ENCODE results near the gene KLF13. TPM values are rescaled to one million over a fixed set of nuclear protein-coding genes. Genes with fewer than 3 reads are reported as not detected.

The KLF13 gene
- total and polyA plus RNA-seq, 2 donors (not counting 1 experiment from before 2014, with no cell fraction given): 39.6 to 42.9 TPM

DNA sequence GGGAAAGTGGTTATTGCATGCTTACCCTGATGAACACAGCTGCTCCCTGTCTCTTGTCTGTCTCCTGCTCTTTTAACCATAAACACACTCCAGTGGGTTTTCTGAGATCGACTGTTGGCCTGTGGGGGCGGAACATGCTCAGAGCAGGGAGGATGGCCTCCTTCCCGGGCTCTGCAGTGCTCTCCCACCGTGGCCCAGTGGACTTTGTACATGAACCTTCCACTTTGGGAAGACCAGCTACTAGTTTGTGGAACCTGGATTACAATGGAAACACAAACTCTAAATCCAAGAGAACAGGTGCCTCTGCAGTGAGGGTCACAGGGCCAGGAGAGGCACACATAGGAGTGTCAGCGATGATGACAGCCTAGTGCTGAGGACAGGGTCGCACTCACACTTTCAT, 56.5 kb downstream of the KLF13 start:
- Histone ChIP-seq H3K27me3 (ENCODE audit: control insufficient read depth, insufficient read depth, low read length) (no peaks in the 10 kb centered on the region), H3K79me2 (ENCODE audit: control insufficient read depth, insufficient read depth, low read length) (no peaks in the 10 kb centered on the region), H3K9ac (ENCODE audit: insufficient read depth, low read length) (no peak overlapping the region), H3K9me3 (ENCODE audit: control insufficient read depth, insufficient read depth, low read depth, low read length) (no peaks in the 10 kb centered on the region), H3K27ac (ENCODE audit: insufficient read depth, low read length) (no peak overlapping the region), H3K4me2 (ENCODE audit: extremely low read depth, insufficient read depth, low read length) (no peak overlapping the region), H3K4me1 (ENCODE audit: control insufficient read depth, extremely low read depth, insufficient read depth, low read length) (peaks cover 5% of the 10 kb centered on the region), H3K4me3 (replicated peaks in 1 of 4; ENCODE audit: control extremely low read depth in 1 of 4, insufficient read depth in 1 of 4, low read depth in 3 of 4, low read length in 4 of 4) (no peak overlapping the region), H2AFZ (ENCODE audit: low read length) (no peak overlapping the region), H4K20me1 (ENCODE audit: control insufficient read depth, extremely low read depth, insufficient read depth, low read length) (no peaks in the 10 kb centered on the region), H3K36me3 (ENCODE audit: control insufficient read depth, insufficient read depth, low read length) (no peaks in the 10 kb centered on the region)
- TF ChIP-seq, protein P1, sequence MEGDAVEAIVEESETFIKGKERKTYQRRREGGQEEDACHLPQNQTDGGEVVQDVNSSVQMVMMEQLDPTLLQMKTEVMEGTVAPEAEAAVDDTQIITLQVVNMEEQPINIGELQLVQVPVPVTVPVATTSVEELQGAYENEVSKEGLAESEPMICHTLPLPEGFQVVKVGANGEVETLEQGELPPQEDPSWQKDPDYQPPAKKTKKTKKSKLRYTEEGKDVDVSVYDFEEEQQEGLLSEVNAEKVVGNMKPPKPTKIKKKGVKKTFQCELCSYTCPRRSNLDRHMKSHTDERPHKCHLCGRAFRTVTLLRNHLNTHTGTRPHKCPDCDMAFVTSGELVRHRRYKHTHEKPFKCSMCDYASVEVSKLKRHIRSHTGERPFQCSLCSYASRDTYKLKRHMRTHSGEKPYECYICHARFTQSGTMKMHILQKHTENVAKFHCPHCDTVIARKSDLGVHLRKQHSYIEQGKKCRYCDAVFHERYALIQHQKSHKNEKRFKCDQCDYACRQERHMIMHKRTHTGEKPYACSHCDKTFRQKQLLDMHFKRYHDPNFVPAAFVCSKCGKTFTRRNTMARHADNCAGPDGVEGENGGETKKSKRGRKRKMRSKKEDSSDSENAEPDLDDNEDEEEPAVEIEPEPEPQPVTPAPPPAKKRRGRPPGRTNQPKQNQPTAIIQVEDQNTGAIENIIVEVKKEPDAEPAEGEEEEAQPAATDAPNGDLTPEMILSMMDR (conservative IDR thresholded peaks at IDR 0.05 in 1 of 2, IDR thresholded peaks at IDR 0.05 in 1 of 2; ENCODE audit: low read depth in 1 of 2, low read length in 2 of 2): no peak
- TF ChIP-seq EZH2 (IDR thresholded peaks at IDR 0.05; ENCODE audit: low read length, missing control alignments): no peak
- DNase-seq (ENCODE audit: low read depth in 2 of 2): no peak

DNA sequence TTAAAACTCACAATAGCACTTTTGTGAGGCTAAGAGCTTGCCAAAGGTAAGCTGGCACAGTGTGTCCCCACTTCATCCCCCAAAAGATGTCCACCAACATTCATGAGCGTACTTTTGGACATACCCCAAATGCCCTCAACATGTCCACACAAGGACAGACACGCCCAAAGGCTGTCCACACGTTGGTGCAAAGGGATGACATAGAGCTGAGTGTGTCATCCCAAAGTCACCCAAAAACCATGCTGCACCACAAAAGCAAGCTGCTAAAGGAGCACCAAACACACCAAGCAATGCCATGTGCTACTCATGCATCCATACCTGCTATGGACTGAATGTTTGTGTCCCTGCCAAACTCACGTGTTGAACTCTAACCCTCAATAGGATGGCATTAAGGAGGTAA, 57.9 kb downstream of the KLF13 start:
- no peak overlapping the region for H2AFZ ChIP-seq (ENCODE audit: low read length)
- no peaks in the 10 kb centered on the region for H3K9me3 ChIP-seq (ENCODE audit: control insufficient read depth, insufficient read depth, low read depth, low read length)
- no peak overlapping the region for H3K27ac ChIP-seq (ENCODE audit: insufficient read depth, low read length)
- no peaks in the 10 kb centered on the region for H3K36me3 ChIP-seq (ENCODE audit: control insufficient read depth, insufficient read depth, low read length)
- H3K27me3 ChIP-seq (ENCODE audit: control insufficient read depth, insufficient read depth, low read length): no peaks in the 10 kb centered on the region
- no peaks in the 10 kb centered on the region for H3K79me2 ChIP-seq (ENCODE audit: control insufficient read depth, insufficient read depth, low read length)
- no peaks in the 10 kb centered on the region for H4K20me1 ChIP-seq (ENCODE audit: control insufficient read depth, extremely low read depth, insufficient read depth, low read length)
- no peak overlapping the region for H3K4me2 ChIP-seq (ENCODE audit: extremely low read depth, insufficient read depth, low read length)
- peaks cover 5% of the 10 kb centered on the region for H3K4me1 ChIP-seq (ENCODE audit: control insufficient read depth, extremely low read depth, insufficient read depth, low read length)
- TF ChIP-seq, protein P1 (conservative IDR thresholded peaks at IDR 0.05 in 1 of 2, IDR thresholded peaks at IDR 0.05 in 1 of 2; ENCODE audit: low read depth in 1 of 2, low read length in 2 of 2): no peak
- TF ChIP-seq EZH2 (IDR thresholded peaks at IDR 0.05; ENCODE audit: low read length, missing control alignments): no peak
- no peak overlapping the region for H3K4me3 ChIP-seq (replicated peaks in 1 of 4; ENCODE audit: control extremely low read depth in 1 of 4, insufficient read depth in 1 of 4, low read depth in 3 of 4, low read length in 4 of 4)
- H3K9ac ChIP-seq (ENCODE audit: insufficient read depth, low read length): no peak overlapping the region
- DNase-seq (ENCODE audit: low read depth in 2 of 2): no peak

DNA sequence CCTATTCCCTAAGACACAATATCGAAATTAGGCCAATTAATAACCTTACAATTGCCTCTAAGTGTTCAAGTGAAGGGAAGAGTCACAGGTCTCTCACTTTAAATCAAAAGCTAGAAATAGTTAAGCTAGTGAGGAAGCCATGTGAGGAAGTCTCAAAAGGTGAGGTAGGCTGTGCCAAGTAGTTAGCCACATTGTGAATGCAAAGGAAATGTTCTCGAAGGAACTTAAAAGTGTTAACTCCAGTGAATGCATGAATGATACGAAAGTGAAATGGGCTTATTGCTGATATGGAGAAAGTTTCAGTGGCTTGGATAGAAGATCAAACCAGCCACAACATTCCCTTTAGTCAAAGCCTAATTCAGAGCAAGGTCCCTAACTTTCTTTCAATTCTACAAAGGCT, 59.1 kb downstream of the KLF13 start:
- Histone ChIP-seq H3K79me2 (ENCODE audit: control insufficient read depth, insufficient read depth, low read length) (no peaks in the 10 kb centered on the region), H3K27ac (ENCODE audit: insufficient read depth, low read length) (no peak overlapping the region), H3K4me2 (ENCODE audit: extremely low read depth, insufficient read depth, low read length) (no peak overlapping the region), H3K4me3 (replicated peaks in 1 of 4; ENCODE audit: control extremely low read depth in 1 of 4, insufficient read depth in 1 of 4, low read depth in 3 of 4, low read length in 4 of 4) (no peak overlapping the region), H3K4me1 (ENCODE audit: control insufficient read depth, extremely low read depth, insufficient read depth, low read length) (peaks cover 5% of the 10 kb centered on the region), H3K36me3 (ENCODE audit: control insufficient read depth, insufficient read depth, low read length) (no peaks in the 10 kb centered on the region), H3K9me3 (ENCODE audit: control insufficient read depth, insufficient read depth, low read depth, low read length) (no peaks in the 10 kb centered on the region), H4K20me1 (ENCODE audit: control insufficient read depth, extremely low read depth, insufficient read depth, low read length) (no peaks in the 10 kb centered on the region), H3K27me3 (ENCODE audit: control insufficient read depth, insufficient read depth, low read length) (no peaks in the 10 kb centered on the region), H3K9ac (ENCODE audit: insufficient read depth, low read length) (no peak overlapping the region), H2AFZ (ENCODE audit: low read length) (no peak overlapping the region)
- DNase-seq (ENCODE audit: low read depth in 2 of 2): no peak
- TF ChIP-seq, protein P1 (conservative IDR thresholded peaks at IDR 0.05 in 1 of 2, IDR thresholded peaks at IDR 0.05 in 1 of 2; ENCODE audit: low read depth in 1 of 2, low read length in 2 of 2): no peak
